Nephron (organoid): ENCODE measurements around the gene COL11A2.

ENCODE experiments used
- H3K27ac Mint-ChIP-seq, 3 experiments: 2 replicates each; pipeline ENCODE4 v1.8.0; 2020; ENCODE audit warnings: mixed read lengths in 3 of 3, mild to moderate bottlenecking in 2 of 3, moderate library complexity in 1 of 3
- H3K27me3 Mint-ChIP-seq: 2 replicates; pipeline ENCODE4 v1.8.0; 2021; ENCODE audit warnings: low read depth, mild to moderate bottlenecking, moderate library complexity, mixed read lengths
- H3K36me3 Mint-ChIP-seq: 2 replicates; pipeline ENCODE4 v1.8.0; 2020; ENCODE audit warnings: low read depth, mixed read lengths
- H3K4me1 Mint-ChIP-seq: 2 replicates; pipeline ENCODE4 v1.8.0; 2020; ENCODE audit warnings: mixed read lengths
- H3K4me3 Mint-ChIP-seq, 3 experiments: 2 replicates each; pipeline ENCODE4 v1.8.0; 2020; ENCODE audit warnings: mild to moderate bottlenecking in 3 of 3, mixed read lengths in 3 of 3, moderate library complexity in 2 of 3
- H3K9me3 Mint-ChIP-seq: 2 replicates; pipeline ENCODE4 v1.8.0; 2020; ENCODE audit warnings: mixed read lengths
- CTCF ChIP-seq, 3 experiments: fragments of 200-600 bp; sonication (generic); IDR thresholded peaks; one replicate each; pipeline ENCODE4 v1.5.0; 2021; ENCODE audit warnings: antibody characterized with exemption in 3 of 3; ENCODE audit not compliant: unreplicated experiment in 3 of 3

The COL11A2 gene

GRCh38 chr6:33166363-33166762 lies 25.9 kb downstream of the COL11A2 start:
- H3K9me3 Mint-ChIP-seq = no peaks in the 10 kb centered on the region
- peaks cover 1% of the 10 kb centered on the region for H3K4me1 Mint-ChIP-seq
- TF ChIP-seq CTCF (IDR thresholded peaks at IDR 0.05; ENCODE audit: unreplicated experiment in 3 of 3) = no peak
- peaks cover 18% of the 10 kb centered on the region for H3K27me3 Mint-ChIP-seq
- H3K27ac Mint-ChIP-seq = no peak overlapping the region
- H3K4me3 Mint-ChIP-seq = no peak overlapping the region
- H3K36me3 Mint-ChIP-seq = no peaks in the 10 kb centered on the region

GRCh38 chr6:33165581-33166258 lies 26.5 kb downstream of the COL11A2 start:
- H3K9me3 Mint-ChIP-seq = no peaks in the 10 kb centered on the region
- no peaks in the 10 kb centered on the region for H3K36me3 Mint-ChIP-seq
- H3K4me3 Mint-ChIP-seq = no peak overlapping the region
- H3K27me3 Mint-ChIP-seq = peaks cover 20% of the 10 kb centered on the region
- no peak overlapping the region for H3K27ac Mint-ChIP-seq
- H3K4me1 Mint-ChIP-seq = peaks cover 7% of the 10 kb centered on the region
- no peak for TF ChIP-seq CTCF (IDR thresholded peaks at IDR 0.05; ENCODE audit: unreplicated experiment in 3 of 3)

GRCh38 chr6:33164665-33165373 lies 27.4 kb downstream of the COL11A2 start:
- Mint-ChIP-seq H3K27me3 (peaks cover 20% of the 10 kb centered on the region), H3K9me3 (no peaks in the 10 kb centered on the region), H3K27ac (no peak overlapping the region), H3K36me3 (no peaks in the 10 kb centered on the region), H3K4me1 (peaks cover 7% of the 10 kb centered on the region), H3K4me3 (no peak overlapping the region)
- TF ChIP-seq CTCF (IDR thresholded peaks at IDR 0.05; ENCODE audit: unreplicated experiment in 3 of 3) = no peak

- Mint-ChIP-seq H3K4me1 (peaks cover 7% of the 10 kb centered on the region), H3K27me3 (peaks cover 17% of the 10 kb centered on the region), H3K9me3 (no peaks in the 10 kb centered on the region), H3K27ac (no peak overlapping the region), H3K4me3 (no peak overlapping the region), H3K36me3 (no peaks in the 10 kb centered on the region)
- no peak for TF ChIP-seq CTCF (IDR thresholded peaks at IDR 0.05; ENCODE audit: unreplicated experiment in 3 of 3)
These were observed 28.1 kb downstream of the COL11A2 start for GRCh38 chr6:33164176-33164575.

- H3K4me1 Mint-ChIP-seq = peaks cover 7% of the 10 kb centered on the region
- H3K27me3 Mint-ChIP-seq = peaks cover 17% of the 10 kb centered on the region
- no peaks in the 10 kb centered on the region for H3K36me3 Mint-ChIP-seq
- no peaks in the 10 kb centered on the region for H3K9me3 Mint-ChIP-seq
- H3K4me3 Mint-ChIP-seq = peak overlapping the region in 1 of 3 experiments; percentile 50
- H3K27ac Mint-ChIP-seq = no peak overlapping the region
- TF ChIP-seq CTCF (IDR thresholded peaks at IDR 0.05; ENCODE audit: unreplicated experiment in 3 of 3) = no peak
These were observed 28.7 kb downstream of the COL11A2 start for GRCh38 chr6:33163540-33163939.
